SK-N-SH (cell line): ENCODE measurements around the gene CFAP97D1. TPM values are rescaled to one million over a fixed set of nuclear protein-coding genes. Genes with fewer than 3 reads are reported as not detected.

Experiments used
- CTCF ChIA-PET: fragments of 300-600, 350-600 bp; formaldehyde crosslinking; extraction: SDS; loops from one replicate; lab custom pipeline; 2021; lab: Yijun Ruan, JAX
- POLR2A ChIA-PET: fragments of 350-600 bp; sonication (Branson Sonifier 250); formaldehyde crosslinking; extraction: SDS; loops from one replicate; lab custom pipeline; 2020; ENCODE audit warnings: antibody characterized with exemption, inconsistent platforms; lab: Yijun Ruan, JAX
- DNase-seq: peaks from one replicate; pipeline ENCODE4 v3.0.0; 2012
- H2AFZ ChIP-seq: fragments of 200-600 bp; sonication (generic); 2 replicates; pipeline ENCODE4 v1.8.1; 2016; ENCODE audit warnings: antibody characterized with exemption, mild to moderate bottlenecking, low read depth
- H3F3A ChIP-seq: fragments of 200-600 bp; sonication (generic); replicated peaks from 2 replicates; pipeline ENCODE3; 2016; ENCODE audit warnings: antibody characterized with exemption, mild to moderate bottlenecking; ENCODE audit not compliant: insufficient read depth
- H3K27ac ChIP-seq, 2 experiments: fragments of 200-500 bp in 1 of 2; fragments of 200-600 bp in 1 of 2; sonication (Bioruptor generic) in 1 of 2; sonication (generic), shearing (Covaris generic) in 1 of 2; 2 replicates each; pipeline versions ENCODE4 v1.5.1 to v1.6.1; 2014 to 2016; ENCODE audit warnings: low read depth in 2 of 2, inconsistent platforms in 1 of 2, low read length in 1 of 2, mild to moderate bottlenecking in 1 of 2, mixed read lengths in 1 of 2
- H3K27me3 ChIP-seq: fragments of 200-600 bp; sonication (generic), shearing (Covaris generic); 2 replicates; pipeline ENCODE4 v1.6.1; 2016; ENCODE audit warnings: mixed run types; ENCODE audit not compliant: insufficient read depth
- H3K36me3 ChIP-seq, 2 experiments: fragments of 200-500 bp in 1 of 2; fragments of 200-600 bp in 1 of 2; sonication (Bioruptor generic) in 1 of 2; sonication (generic) in 1 of 2; replicated peaks in 1 of 2; 2 replicates each; pipeline versions ENCODE3 to v1.5.1; 2014 to 2016; ENCODE audit warnings: low read length in 1 of 2, mild to moderate bottlenecking in 1 of 2; ENCODE audit not compliant: insufficient read depth in 2 of 2, control insufficient read depth in 1 of 2
- H3K4me1 ChIP-seq, 2 experiments: fragments of 200-500 bp in 1 of 2; fragments of 200-600 bp in 1 of 2; sonication (Bioruptor generic) in 1 of 2; sonication (generic), shearing (Covaris generic) in 1 of 2; 2 replicates each; pipeline versions ENCODE4 v1.5.1 to v1.6.1; 2014 to 2016; ENCODE audit warnings: low read depth in 1 of 2, low read length in 1 of 2, mixed run types in 1 of 2; ENCODE audit not compliant: insufficient read depth in 2 of 2, control insufficient read depth in 1 of 2
- H3K4me2 ChIP-seq: fragments of 200-600 bp; sonication (generic), shearing (Covaris generic); 2 replicates; pipeline ENCODE4 v1.6.1; 2017; ENCODE audit warnings: mixed run types
- H3K4me3 ChIP-seq, 2 experiments: fragments of 200-500 bp in 1 of 2; fragments of 200-600 bp in 1 of 2; sonication (Bioruptor generic) in 1 of 2; sonication (generic), shearing (Covaris generic) in 1 of 2; 2 replicates each; pipeline versions ENCODE4 v1.5.1 to v1.8.1; 2014 to 2016; ENCODE audit warnings: low read depth in 2 of 2, inconsistent platforms in 1 of 2, low read length in 1 of 2, mild to moderate bottlenecking in 1 of 2, mixed read lengths in 1 of 2, moderate library complexity in 1 of 2
- H3K79me2 ChIP-seq: fragments of 200-600 bp; sonication (generic); 2 replicates; pipeline ENCODE4 v1.8.1; 2017; ENCODE audit warnings: mild to moderate bottlenecking; ENCODE audit not compliant: insufficient read depth
- H3K9ac ChIP-seq: fragments of 200-600 bp; sonication (generic); 2 replicates; pipeline ENCODE4 v1.6.1; 2017; ENCODE audit warnings: mixed run types
- H3K9me2 ChIP-seq: fragments of 200-600 bp; sonication (generic); 2 replicates; pipeline ENCODE4 v1.6.1; 2017; ENCODE audit warnings: mixed run types
- H3K9me3 ChIP-seq: fragments of 200-600 bp; sonication (generic); 2 replicates; pipeline ENCODE4 v1.6.1; 2017; ENCODE audit warnings: mixed run types, mild to moderate bottlenecking, moderate library complexity
- H4K20me1 ChIP-seq: fragments of 200-600 bp; sonication (generic); 2 replicates; pipeline ENCODE4 v1.6.1; 2017; ENCODE audit warnings: mild to moderate bottlenecking, mixed run types; ENCODE audit not compliant: insufficient read depth
- CHD2 ChIP-seq: fragments of 150-350 bp; IDR thresholded peaks from 2 replicates; pipeline ENCODE4 v1.6.1; 2018; ENCODE audit warnings: low read length; ENCODE audit not compliant: partially characterized antibody
- ELF1 ChIP-seq: IDR thresholded peaks from 2 replicates; pipeline ENCODE4 v1.4.0; 2012
- FOXJ3 ChIP-seq: sonication (generic); formaldehyde crosslinking; IDR thresholded peaks from 2 replicates; pipeline ENCODE4 v1.5.1; 2020; ENCODE audit warnings: mild to moderate bottlenecking, missing genetic modification reagents
- FOXM1 ChIP-seq: IDR thresholded peaks from 2 replicates; pipeline ENCODE4 v1.4.0; 2012; ENCODE audit warnings: low read depth, mild to moderate bottlenecking
- GATA2 ChIP-seq: sonication (generic); formaldehyde crosslinking; IDR thresholded peaks from 2 replicates; pipeline ENCODE4 v1.5.0; 2020; ENCODE audit warnings: mild to moderate bottlenecking, missing genetic modification reagents
- JUND ChIP-seq: IDR thresholded peaks from 2 replicates; pipeline ENCODE4 v1.4.0; 2012
- NFIC ChIP-seq: IDR thresholded peaks from 2 replicates; pipeline ENCODE4 v1.4.0; 2012; ENCODE audit warnings: borderline replicate concordance
- POLR2AphosphoS5 ChIP-seq: IDR thresholded peaks from 2 replicates; pipeline ENCODE4 v1.6.1; 2012; ENCODE audit warnings: low read depth, low read length
- RAD21 ChIP-seq: IDR thresholded peaks from 2 replicates; pipeline ENCODE4 v1.6.1; 2012; ENCODE audit warnings: mild to moderate bottlenecking, low read length
- RCOR1 ChIP-seq: fragments of 150-350 bp; IDR thresholded peaks from 2 replicates; pipeline ENCODE4 v1.6.1; 2017; ENCODE audit warnings: antibody characterized with exemption, low read length
- SIN3A ChIP-seq: IDR thresholded peaks from 2 replicates; pipeline ENCODE4 v1.6.1; 2012; ENCODE audit warnings: low read depth, mild to moderate bottlenecking, low read length, moderate library complexity, borderline replicate concordance
- TCF12 ChIP-seq: IDR thresholded peaks from 2 replicates; pipeline ENCODE4 v1.4.0; 2012
- TEAD4 ChIP-seq: IDR thresholded peaks from 2 replicates; pipeline ENCODE4 v1.4.0; 2012; ENCODE audit warnings: mild to moderate bottlenecking, borderline replicate concordance; ENCODE audit not compliant: insufficient read depth
- WGBS: methylation state at CpG from one replicate; pipeline ENCODE4 v1.1.6; 2017; ENCODE audit warnings: low lambda C conversion rate; 5-methylcytosine and 5-hydroxymethylcytosine counted together
- polyA plus RNA-seq, 3 experiments: library from polyadenylated mRNA; depleted of rRNA; stranded (reverse); fragments of >200 nt; gene quantifications; 2 replicates each; pipeline ENCODE4 v1.2.3, GENCODE V29; 2012
- TF ChIP-seq, protein P1 (sequence below): fragments of 200-600 bp; sonication (generic); IDR thresholded peaks from 2 replicates; pipeline ENCODE4 v1.6.1; 2017; ENCODE audit warnings: antibody characterized with exemption, mild to moderate bottlenecking, moderate library complexity
- TF ChIP-seq, protein P2 (sequence below): IDR thresholded peaks from 2 replicates; pipeline ENCODE4 v1.4.0; 2012; ENCODE audit warnings: low read depth, borderline replicate concordance
- TF ChIP-seq, protein P3 (sequence below): IDR thresholded peaks from 2 replicates; pipeline ENCODE4 v1.4.0; 2012; ENCODE audit warnings: low read depth, borderline replicate concordance
- TF ChIP-seq, protein P4 (sequence below): IDR thresholded peaks from 2 replicates; pipeline ENCODE4 v1.6.1; 2012; ENCODE audit warnings: mild to moderate bottlenecking, low read depth, low read length, moderate library complexity
- TF ChIP-seq, protein P5 (sequence below): IDR thresholded peaks from 2 replicates; pipeline ENCODE4; 2012
- TF ChIP-seq, protein P6 (sequence below): IDR thresholded peaks from 2 replicates; pipeline ENCODE4 v1.4.0; 2012; ENCODE audit warnings: low read depth

CFAP97D1 gene
- polyA plus RNA-seq, 1 of the 3 experiments (the other 2 are of a cell fraction): 0.02 TPM

DNA sequence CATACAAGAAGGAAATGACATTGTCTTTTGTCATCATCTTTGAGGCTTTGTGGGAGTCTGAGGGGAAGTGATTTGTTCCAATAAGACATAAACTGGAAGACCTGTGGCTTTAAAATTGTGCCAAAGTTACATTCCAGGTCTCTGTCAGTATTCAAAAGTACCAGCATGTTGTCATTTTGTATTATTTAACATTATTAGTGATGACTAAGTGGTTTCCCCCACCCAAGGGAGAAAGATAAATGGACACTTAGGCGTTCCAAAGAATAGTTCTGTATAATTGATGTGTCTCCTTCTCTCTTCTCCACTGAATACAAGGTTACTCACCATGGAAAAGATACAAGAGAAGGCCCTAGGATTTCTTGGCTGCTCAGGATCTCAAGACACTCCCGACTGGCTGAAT is 3.8 kb downstream of the CFAP97D1 start (continued):
- TF ChIP-seq, protein P1, sequence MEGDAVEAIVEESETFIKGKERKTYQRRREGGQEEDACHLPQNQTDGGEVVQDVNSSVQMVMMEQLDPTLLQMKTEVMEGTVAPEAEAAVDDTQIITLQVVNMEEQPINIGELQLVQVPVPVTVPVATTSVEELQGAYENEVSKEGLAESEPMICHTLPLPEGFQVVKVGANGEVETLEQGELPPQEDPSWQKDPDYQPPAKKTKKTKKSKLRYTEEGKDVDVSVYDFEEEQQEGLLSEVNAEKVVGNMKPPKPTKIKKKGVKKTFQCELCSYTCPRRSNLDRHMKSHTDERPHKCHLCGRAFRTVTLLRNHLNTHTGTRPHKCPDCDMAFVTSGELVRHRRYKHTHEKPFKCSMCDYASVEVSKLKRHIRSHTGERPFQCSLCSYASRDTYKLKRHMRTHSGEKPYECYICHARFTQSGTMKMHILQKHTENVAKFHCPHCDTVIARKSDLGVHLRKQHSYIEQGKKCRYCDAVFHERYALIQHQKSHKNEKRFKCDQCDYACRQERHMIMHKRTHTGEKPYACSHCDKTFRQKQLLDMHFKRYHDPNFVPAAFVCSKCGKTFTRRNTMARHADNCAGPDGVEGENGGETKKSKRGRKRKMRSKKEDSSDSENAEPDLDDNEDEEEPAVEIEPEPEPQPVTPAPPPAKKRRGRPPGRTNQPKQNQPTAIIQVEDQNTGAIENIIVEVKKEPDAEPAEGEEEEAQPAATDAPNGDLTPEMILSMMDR: no peak
- TF ChIP-seq, protein P2, sequence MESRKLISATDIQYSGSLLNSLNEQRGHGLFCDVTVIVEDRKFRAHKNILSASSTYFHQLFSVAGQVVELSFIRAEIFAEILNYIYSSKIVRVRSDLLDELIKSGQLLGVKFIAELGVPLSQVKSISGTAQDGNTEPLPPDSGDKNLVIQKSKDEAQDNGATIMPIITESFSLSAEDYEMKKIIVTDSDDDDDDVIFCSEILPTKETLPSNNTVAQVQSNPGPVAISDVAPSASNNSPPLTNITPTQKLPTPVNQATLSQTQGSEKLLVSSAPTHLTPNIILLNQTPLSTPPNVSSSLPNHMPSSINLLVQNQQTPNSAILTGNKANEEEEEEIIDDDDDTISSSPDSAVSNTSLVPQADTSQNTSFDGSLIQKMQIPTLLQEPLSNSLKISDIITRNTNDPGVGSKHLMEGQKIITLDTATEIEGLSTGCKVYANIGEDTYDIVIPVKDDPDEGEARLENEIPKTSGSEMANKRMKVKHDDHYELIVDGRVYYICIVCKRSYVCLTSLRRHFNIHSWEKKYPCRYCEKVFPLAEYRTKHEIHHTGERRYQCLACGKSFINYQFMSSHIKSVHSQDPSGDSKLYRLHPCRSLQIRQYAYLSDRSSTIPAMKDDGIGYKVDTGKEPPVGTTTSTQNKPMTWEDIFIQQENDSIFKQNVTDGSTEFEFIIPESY: no peak
- TF ChIP-seq SIN3A: no peak
- TF ChIP-seq FOXJ3 (CRISPR knock-in tag): no peak
- no peak for TF ChIP-seq RAD21
- TF ChIP-seq CHD2: no peak
- TF ChIP-seq POLR2AphosphoS5: peak; percentile 54; the same call in 1 of the 2 replicates
- no peak for TF ChIP-seq GATA2 (CRISPR knock-in tag)

DNA sequence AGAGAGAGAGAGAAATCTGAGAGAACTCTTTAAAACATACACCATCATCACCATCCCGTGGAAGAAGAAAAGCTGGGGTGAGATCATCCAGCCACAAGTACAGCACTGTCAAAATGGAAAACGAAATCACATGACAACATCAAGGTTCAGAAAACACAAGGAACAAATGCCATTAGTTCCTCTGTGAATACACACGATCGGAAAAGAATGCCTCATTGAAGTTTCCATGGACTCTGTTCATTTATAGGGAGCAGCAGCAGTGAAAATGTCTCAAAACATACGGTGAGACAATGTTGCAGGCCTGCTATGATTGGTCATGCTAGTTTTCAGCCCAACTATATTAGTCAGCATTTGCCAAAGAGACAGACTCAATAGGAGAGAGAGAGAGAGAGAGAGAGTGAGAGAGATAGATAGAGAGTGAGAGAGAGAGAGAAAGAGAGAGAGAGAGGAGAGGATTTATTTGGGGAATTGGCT is 4.4 kb downstream of the CFAP97D1 start:
- Histone ChIP-seq H3K9me2 (no peaks in the 10 kb centered on the region), H3K4me1 (peaks cover 1 to 11% of the 10 kb centered on the region in 2 experiments; a peak in 2 of 4 replicates), H3K79me2 (no peaks in the 10 kb centered on the region), H3K27ac (peak overlapping the region in 1 of 2 experiments; percentile 81; a peak in 2 of 4 replicates), H3K9ac (peak overlapping the region; percentile 46; the same call in 1 of the 2 replicates), H3K4me2 (peak overlapping the region; percentile 46; the same call in 1 of the 2 replicates), H3K4me3 (no peak overlapping the region), H3F3A (peaks cover 29% of the 10 kb centered on the region), H3K27me3 (no peaks in the 10 kb centered on the region), H4K20me1 (no peaks in the 10 kb centered on the region), H3K9me3 (no peaks in the 10 kb centered on the region), H2AFZ (peak overlapping the region; percentile 83), H3K36me3 (no peaks in the 10 kb centered on the region)
- ChIA-PET POLR2A (no interaction called here), CTCF (no interaction called here)
- WGBS: 46% methylated on average over 5 of the region's 5 CpGs
- no peak for DNase-seq
- TF ChIP-seq ELF1 (no peak), NFIC (no peak), FOXM1 (no peak), GATA2 (CRISPR knock-in tag) (no peak), RCOR1 (no peak), JUND (0 out of 2 replicates have a peak, but pooled peaks have one; percentile 4), TCF12 (no peak), FOXJ3 (CRISPR knock-in tag) (no peak), TEAD4 (no peak), RAD21 (no peak)
- TF ChIP-seq, protein P3, sequence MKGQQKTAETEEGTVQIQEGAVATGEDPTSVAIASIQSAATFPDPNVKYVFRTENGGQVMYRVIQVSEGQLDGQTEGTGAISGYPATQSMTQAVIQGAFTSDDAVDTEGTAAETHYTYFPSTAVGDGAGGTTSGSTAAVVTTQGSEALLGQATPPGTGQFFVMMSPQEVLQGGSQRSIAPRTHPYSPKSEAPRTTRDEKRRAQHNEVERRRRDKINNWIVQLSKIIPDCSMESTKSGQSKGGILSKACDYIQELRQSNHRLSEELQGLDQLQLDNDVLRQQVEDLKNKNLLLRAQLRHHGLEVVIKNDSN: no peak
- TF ChIP-seq, protein P2: no peak
- TF ChIP-seq, protein P4, sequence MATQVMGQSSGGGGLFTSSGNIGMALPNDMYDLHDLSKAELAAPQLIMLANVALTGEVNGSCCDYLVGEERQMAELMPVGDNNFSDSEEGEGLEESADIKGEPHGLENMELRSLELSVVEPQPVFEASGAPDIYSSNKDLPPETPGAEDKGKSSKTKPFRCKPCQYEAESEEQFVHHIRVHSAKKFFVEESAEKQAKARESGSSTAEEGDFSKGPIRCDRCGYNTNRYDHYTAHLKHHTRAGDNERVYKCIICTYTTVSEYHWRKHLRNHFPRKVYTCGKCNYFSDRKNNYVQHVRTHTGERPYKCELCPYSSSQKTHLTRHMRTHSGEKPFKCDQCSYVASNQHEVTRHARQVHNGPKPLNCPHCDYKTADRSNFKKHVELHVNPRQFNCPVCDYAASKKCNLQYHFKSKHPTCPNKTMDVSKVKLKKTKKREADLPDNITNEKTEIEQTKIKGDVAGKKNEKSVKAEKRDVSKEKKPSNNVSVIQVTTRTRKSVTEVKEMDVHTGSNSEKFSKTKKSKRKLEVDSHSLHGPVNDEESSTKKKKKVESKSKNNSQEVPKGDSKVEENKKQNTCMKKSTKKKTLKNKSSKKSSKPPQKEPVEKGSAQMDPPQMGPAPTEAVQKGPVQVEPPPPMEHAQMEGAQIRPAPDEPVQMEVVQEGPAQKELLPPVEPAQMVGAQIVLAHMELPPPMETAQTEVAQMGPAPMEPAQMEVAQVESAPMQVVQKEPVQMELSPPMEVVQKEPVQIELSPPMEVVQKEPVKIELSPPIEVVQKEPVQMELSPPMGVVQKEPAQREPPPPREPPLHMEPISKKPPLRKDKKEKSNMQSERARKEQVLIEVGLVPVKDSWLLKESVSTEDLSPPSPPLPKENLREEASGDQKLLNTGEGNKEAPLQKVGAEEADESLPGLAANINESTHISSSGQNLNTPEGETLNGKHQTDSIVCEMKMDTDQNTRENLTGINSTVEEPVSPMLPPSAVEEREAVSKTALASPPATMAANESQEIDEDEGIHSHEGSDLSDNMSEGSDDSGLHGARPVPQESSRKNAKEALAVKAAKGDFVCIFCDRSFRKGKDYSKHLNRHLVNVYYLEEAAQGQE: no peak
- TF ChIP-seq, protein P5, sequence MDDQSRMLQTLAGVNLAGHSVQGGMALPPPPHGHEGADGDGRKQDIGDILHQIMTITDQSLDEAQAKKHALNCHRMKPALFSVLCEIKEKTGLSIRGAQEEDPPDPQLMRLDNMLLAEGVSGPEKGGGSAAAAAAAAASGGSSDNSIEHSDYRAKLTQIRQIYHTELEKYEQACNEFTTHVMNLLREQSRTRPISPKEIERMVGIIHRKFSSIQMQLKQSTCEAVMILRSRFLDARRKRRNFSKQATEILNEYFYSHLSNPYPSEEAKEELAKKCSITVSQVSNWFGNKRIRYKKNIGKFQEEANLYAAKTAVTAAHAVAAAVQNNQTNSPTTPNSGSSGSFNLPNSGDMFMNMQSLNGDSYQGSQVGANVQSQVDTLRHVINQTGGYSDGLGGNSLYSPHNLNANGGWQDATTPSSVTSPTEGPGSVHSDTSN: no peak
- TF ChIP-seq, protein P6, sequence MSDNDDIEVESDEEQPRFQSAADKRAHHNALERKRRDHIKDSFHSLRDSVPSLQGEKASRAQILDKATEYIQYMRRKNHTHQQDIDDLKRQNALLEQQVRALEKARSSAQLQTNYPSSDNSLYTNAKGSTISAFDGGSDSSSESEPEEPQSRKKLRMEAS: 0 out of 2 replicates have a peak, but pooled peaks have one; percentile 2
